A172 (cell line): Measurements from ENCODE around the gene AGK. TPM values are rescaled to one million over a fixed set of nuclear protein-coding genes. Genes with fewer than 3 reads are reported as not detected.

ENCODE experiments used
- DNase-seq: peaks from one replicate; pipeline ENCODE4 v3.0.0-alpha.2; 2015; ENCODE audit warnings: low spot score
- total RNA-seq: library from RNA; depleted of rRNA; stranded (reverse); fragments of >200 nt; shearing (Covaris generic); gene quantifications from 2 replicates; pipeline ENCODE4 v1.2.3, GENCODE V29; 2014

The AGK gene
- total RNA-seq, 1 experiment from 2014 or later = 29.2 TPM

GRCh38 chr7:141648276-141649114 is 97.3 kb downstream of the AGK start:
- no peak for DNase-seq

GRCh38 chr7:141649137-141649864 is 98.1 kb downstream of the AGK start:
- DNase-seq = no peak

- DNase-seq = peak; percentile 91
Observed at GRCh38 chr7:141649865-141650634, 98.8 kb downstream of the AGK start.

- no peak for DNase-seq
Observed at GRCh38 chr7:141651417-141651816, 100.2 kb downstream of the AGK start.

GRCh38 chr7:141652691-141653090 is 101.5 kb downstream of the AGK start:
- DNase-seq = no peak

GRCh38 chr7:141654551-141654950 is 103.3 kb downstream of the AGK start:
- DNase-seq = peak; percentile 70

GRCh38 chr7:141659501-141659900 is 108.3 kb downstream of the AGK start:
- DNase-seq = no peak

- no peak for DNase-seq
Observed at GRCh38 chr7:141660259-141660658, 109.0 kb downstream of the AGK start.

- no peak for DNase-seq
Observed at GRCh38 chr7:141663081-141663849, 112.1 kb downstream of the AGK start.

GRCh38 chr7:141664450-141664849 is 113.2 kb downstream of the AGK start:
- DNase-seq = no peak

GRCh38 chr7:141665208-141666035 is 114.2 kb downstream of the AGK start:
- DNase-seq = no peak

- no peak for DNase-seq
Observed at GRCh38 chr7:141666071-141666470, 114.9 kb downstream of the AGK start.

GRCh38 chr7:141668853-141669252 is 117.6 kb downstream of the AGK start:
- no peak for DNase-seq

- DNase-seq = no peak
Observed at GRCh38 chr7:141671705-141672496, 120.7 kb downstream of the AGK start.

GRCh38 chr7:141673346-141673745 is 122.1 kb downstream of the AGK start:
- no peak for DNase-seq

- no peak for DNase-seq
Observed at GRCh38 chr7:141674171-141674671, 123.0 kb downstream of the AGK start.

GRCh38 chr7:141674702-141675101 is 123.5 kb downstream of the AGK start:
- DNase-seq = no peak

- no peak for DNase-seq
Observed at GRCh38 chr7:141675436-141676215, 124.4 kb downstream of the AGK start.

GRCh38 chr7:141676618-141677017 is 125.4 kb downstream of the AGK start:
- no peak for DNase-seq
